Spleen (tissue), 7 donors: ENCODE results near the gene HPCAL1.

Source experiments
- CTCF ChIP-seq, 11 experiments: fragments of 200-600 bp in 7 of 11; fragments of 450-650 bp in 4 of 11; sonication (generic) in 4 of 11; IDR thresholded peaks in 8 of 11; conservative IDR thresholded peaks in 3 of 11; 1 replicate in 7 of 11; 2 replicates in 4 of 11; pipeline versions ENCODE4 v1.4.0 to v1.8.0; 2016 to 2021; ENCODE audit warnings: antibody characterized with exemption in 11 of 11, inconsistent platforms in 4 of 11, mild to moderate bottlenecking in 1 of 11
- POLR2A ChIP-seq, 3 donors: fragments of 450-650 bp; IDR thresholded peaks; one replicate each; pipeline ENCODE4 v1.5.1; 2017; ENCODE audit warnings: antibody characterized with exemption in 3 of 3, mild to moderate bottlenecking in 1 of 3
- POLR2AphosphoS5 ChIP-seq, 3 donors: sonication (generic); formaldehyde crosslinking; IDR thresholded peaks; one replicate each; pipeline ENCODE4 v1.5.1; 2017; ENCODE audit warnings: antibody characterized with exemption in 3 of 3
- donor health status: DM: no; HTN: no; CAD: no; lungs with moderate emphysema.
- donor health status: DM: no; HTN: no; CAD: no.
- donor health status: DM: no; HTN: no; CAD: no.

- TF ChIP-seq CTCF (IDR thresholded peaks at IDR 0.05 in 8 of 11, conservative IDR thresholded peaks at IDR 0.05 in 3 of 11) (no peak), POLR2A (IDR thresholded peaks at IDR 0.05) (no peak), POLR2AphosphoS5 (IDR thresholded peaks at IDR 0.05) (no peak)
Observed at GRCh38 chr2:10363861-10364610, 61.3 kb downstream of the HPCAL1 start.
